Astrocyte of the cerebellum (primary cell): ENCODE data around the gene RASSF6.

ENCODE experiments used
- DNase-seq: peaks from one replicate; pipeline ENCODE4 v3.0.0-alpha.2; 2011; ENCODE audit warnings: low read depth
- H3K4me3 ChIP-seq: 2 replicates; pipeline ENCODE4 v1.5.1; 2011; ENCODE audit warnings: mild to moderate bottlenecking, low read depth, low read length, moderate library complexity
- in situ Hi-C: cut with HindIII; loops from 2 replicates; pipeline ENCODE4 v1.10.0; 2017; ENCODE audit warnings: low sequenced_read_pairs
- TF ChIP-seq, protein P1 (sequence below): IDR thresholded peaks from 2 replicates; pipeline ENCODE4 v1.5.1; 2012; ENCODE audit warnings: low read length, low read depth, moderate library complexity, mild to moderate bottlenecking; ENCODE audit errors: missing control alignments

RASSF6 gene

DNA sequence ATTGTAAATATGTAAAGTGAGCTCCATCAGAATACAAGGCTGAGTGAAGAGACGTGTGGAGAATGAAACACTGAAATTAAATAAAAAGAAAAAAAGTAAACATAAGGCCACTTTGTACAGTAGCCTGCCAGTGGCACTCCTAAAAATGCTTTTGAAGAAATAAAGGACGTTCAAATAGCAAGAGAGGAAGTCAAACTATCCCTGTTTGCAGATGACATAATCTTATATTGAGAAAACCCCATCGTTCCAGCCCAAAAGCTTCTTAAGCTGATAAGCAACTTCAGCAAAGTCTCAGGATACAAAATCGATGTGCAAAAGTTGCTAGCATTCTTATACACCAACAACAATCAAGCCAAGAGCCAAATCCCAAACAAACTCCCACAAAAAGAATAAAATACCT is 24.2 kb downstream of the RASSF6 start:
- in situ Hi-C loops, result no loop called here

DNA sequence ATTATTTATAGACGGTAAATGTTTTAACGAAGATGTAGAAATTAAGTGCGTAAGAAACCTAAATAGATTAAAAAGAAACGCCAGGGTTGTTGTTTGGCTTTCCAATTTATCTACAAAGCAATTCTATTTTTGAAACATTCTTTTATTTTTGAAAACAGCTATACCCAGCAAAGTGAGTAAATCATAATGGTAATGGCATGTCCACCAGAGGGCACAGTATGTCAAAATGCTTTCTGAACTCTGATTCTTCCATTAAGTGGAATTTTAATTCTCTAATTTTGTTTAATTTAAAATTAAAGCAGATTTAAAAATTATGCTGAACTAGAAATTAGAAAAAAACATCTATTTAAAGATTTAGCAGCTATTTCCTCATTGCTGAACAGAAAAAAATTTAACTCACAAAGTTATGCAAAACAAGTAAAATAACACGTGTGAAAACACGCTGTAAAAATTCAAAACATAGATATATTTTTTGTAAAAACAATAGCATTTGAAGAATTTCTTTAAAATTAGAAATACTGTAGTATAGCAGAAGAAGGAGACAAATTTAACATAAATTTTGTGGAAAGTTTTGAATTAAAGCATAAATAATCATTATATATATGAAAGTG is 26.5 kb downstream of the RASSF6 start:
- DNase-seq, result no peak
- TF ChIP-seq, protein P1, sequence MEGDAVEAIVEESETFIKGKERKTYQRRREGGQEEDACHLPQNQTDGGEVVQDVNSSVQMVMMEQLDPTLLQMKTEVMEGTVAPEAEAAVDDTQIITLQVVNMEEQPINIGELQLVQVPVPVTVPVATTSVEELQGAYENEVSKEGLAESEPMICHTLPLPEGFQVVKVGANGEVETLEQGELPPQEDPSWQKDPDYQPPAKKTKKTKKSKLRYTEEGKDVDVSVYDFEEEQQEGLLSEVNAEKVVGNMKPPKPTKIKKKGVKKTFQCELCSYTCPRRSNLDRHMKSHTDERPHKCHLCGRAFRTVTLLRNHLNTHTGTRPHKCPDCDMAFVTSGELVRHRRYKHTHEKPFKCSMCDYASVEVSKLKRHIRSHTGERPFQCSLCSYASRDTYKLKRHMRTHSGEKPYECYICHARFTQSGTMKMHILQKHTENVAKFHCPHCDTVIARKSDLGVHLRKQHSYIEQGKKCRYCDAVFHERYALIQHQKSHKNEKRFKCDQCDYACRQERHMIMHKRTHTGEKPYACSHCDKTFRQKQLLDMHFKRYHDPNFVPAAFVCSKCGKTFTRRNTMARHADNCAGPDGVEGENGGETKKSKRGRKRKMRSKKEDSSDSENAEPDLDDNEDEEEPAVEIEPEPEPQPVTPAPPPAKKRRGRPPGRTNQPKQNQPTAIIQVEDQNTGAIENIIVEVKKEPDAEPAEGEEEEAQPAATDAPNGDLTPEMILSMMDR, result peak; percentile 54
- H3K4me3 ChIP-seq, result no peak overlapping the region
- in situ Hi-C loops, result no loop called here

More for the DNA sequence above, 24.2 kb downstream of the RASSF6 start:
- no peak overlapping the region for H3K4me3 ChIP-seq
- TF ChIP-seq, protein P1, result no peak
- DNase-seq, result no peak

DNA sequence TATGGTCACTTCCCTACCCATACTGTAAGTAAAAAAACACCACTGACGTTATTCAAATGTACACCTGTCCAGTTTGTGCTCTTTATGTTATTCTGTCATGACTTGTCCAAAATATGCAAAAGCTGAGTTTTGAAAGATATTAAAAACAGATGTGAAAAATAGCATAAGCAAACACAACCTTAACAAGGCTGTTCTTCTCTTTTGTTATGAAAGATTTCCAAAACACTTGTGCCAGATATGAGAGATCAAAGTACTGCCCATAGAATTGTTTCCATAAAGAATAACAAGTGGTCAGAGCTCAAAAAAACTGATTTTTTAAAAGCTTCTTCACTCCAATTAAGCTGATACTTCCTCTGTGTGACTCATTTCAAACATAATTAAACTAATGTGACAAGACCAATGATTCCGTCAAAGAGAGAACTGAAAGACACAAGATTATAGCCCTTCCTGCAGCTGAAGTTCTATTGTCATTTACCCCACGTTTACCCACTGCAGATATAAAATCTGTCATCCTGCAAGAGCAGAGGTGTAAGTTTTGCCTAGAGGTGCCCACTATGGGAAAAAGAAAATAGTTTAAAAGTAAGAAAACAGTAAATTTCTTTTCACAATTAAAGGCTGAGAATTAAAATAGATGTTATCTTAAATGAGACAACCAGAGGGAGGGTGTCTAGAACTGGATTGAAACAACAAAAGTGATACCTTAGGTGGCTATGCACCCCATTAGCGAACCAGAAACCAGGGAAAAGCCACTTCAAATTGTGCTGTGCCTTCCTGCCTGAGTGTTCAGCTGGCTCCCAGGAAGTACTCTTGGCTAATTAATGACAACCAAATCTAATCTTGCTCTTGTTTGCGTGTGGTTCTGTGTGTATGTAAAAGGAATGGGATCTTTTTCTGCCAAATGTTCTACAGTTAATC is 30.1 kb downstream of the RASSF6 start:
- H3K4me3 ChIP-seq, result no peak overlapping the region
- DNase-seq, result no peak
- in situ Hi-C loops, result no loop called here
- TF ChIP-seq, protein P1, result no peak

DNA sequence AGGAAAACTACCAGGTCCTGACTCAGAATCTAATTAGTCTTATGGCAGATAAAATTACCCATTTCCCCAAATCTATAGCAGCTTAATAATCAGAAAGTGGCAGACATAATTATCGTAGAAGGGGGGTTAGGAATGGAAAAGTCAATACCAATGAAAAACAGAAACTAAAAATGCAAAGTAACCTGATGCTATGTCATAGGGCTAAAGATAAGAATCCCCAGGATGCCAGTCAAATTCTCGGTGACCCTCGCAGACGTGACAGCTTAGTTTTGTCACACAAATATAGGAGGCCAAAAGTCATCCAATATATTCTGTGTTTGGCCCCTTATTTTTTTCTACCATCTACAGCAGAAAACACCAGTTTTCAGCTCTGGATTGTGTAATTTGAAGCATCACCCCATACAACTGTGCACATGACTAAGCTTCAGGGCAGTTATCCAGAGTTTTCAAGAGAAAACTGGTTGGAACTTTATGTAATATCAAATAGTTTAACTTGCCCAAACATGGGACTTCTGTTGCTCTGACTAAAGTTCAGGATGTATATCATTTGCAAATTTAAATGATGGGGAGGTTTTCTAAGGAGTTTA is 30.9 kb downstream of the RASSF6 start:
- DNase-seq, result peak; percentile 61
- H3K4me3 ChIP-seq, result no peak overlapping the region
- TF ChIP-seq, protein P1, result no peak
- in situ Hi-C loops, result no loop called here

DNA sequence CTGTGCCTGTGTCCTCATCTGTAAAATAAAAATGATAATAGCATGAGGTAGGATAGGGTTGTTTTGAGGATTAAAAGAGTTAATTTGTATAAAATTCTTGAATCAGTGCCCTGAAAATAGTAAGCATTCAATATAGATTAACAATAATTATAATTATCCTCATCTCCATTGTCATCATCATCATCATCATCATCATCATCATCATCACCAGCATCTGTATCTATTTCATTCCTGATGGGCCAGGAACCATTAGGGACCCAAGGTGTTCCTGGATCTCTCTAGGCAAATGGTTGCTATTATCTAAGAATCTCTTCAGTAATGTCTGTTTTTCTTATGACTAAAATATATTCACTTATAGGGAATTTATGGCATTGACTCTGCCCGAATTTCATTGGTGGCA is 31.6 kb downstream of the RASSF6 start:
- no peak overlapping the region for H3K4me3 ChIP-seq
- no peak for DNase-seq
- in situ Hi-C loops, result no loop called here
- TF ChIP-seq, protein P1, result no peak

DNA sequence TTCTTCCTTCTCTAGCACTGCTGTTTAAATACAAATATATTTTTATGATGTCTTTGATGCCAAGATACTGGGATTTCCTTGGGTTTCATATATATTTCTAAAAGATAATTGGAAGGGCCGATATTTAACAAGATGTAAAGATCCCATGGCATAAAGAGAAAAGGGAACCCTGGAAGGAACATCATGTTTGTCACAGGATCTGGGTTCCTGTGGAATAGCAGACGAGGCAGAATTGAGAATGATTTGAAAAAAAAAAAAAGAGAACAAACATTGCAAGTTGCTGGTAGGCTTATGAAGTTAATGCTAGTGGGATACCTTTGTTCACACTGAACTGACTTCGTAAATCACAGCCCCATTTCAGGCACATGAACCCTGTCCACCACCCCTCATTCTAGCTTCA is 33.6 kb downstream of the RASSF6 start:
- in situ Hi-C loops, result no loop called here
- DNase-seq, result no peak
- TF ChIP-seq, protein P1, result no peak
- no peak overlapping the region for H3K4me3 ChIP-seq
